ENCODE measurements around the gene ZFPM1. TPM values are rescaled to one million over a fixed set of nuclear protein-coding genes. Genes with fewer than 3 reads are reported as not detected.

The ZFPM1 gene
- total RNA-seq, 1 donor from 2014 or later, result 1.7 TPM

- no peak overlapping the region for H3K4me3 ChIP-seq
- H3K4me1 ChIP-seq, result no peaks in the 10 kb centered on the region
- no peaks in the 10 kb centered on the region for H3K27me3 ChIP-seq
- H3K36me3 ChIP-seq, result no peaks in the 10 kb centered on the region
- intact Hi-C loops (cut with DNase I), result no loop called here
- TF ChIP-seq POLR2AphosphoS5 (IDR thresholded peaks at IDR 0.05; ENCODE audit: insufficient read depth in 1 of 2, low read depth in 1 of 2) (no peak), CTCF (IDR thresholded peaks at IDR 0.05) (no peak), POLR2A (IDR thresholded peaks at IDR 0.05) (no peak)
- no peaks in the 10 kb centered on the region for H3K9me3 ChIP-seq
- H3K27ac ChIP-seq, result no peak overlapping the region
- no peak for DNase-seq (ENCODE audit: extremely low spot score in 2 of 2)
Observed at GRCh38 chr16:88503771-88504488, 50.9 kb downstream of the ZFPM1 start.

- H3K9me3 ChIP-seq, result no peaks in the 10 kb centered on the region
- H3K36me3 ChIP-seq, result no peaks in the 10 kb centered on the region
- H3K4me3 ChIP-seq, result no peak overlapping the region
- H3K27me3 ChIP-seq, result no peaks in the 10 kb centered on the region
- no peak overlapping the region for H3K27ac ChIP-seq
- intact Hi-C loops (cut with DNase I), result no loop called here
- H3K4me1 ChIP-seq, result peaks cover 3% of the 10 kb centered on the region
- TF ChIP-seq CTCF (IDR thresholded peaks at IDR 0.05), result no peak
- no peak for TF ChIP-seq POLR2A (IDR thresholded peaks at IDR 0.05)
- no peak for TF ChIP-seq POLR2AphosphoS5 (IDR thresholded peaks at IDR 0.05; ENCODE audit: insufficient read depth in 1 of 2, low read depth in 1 of 2)
- DNase-seq (ENCODE audit: extremely low spot score in 2 of 2), result no peak
Observed at GRCh38 chr16:88504489-88505404, 51.7 kb downstream of the ZFPM1 start.

GRCh38 chr16:88505405-88506082, 52.5 kb downstream of the ZFPM1 start:
- Histone ChIP-seq H3K9me3 (no peaks in the 10 kb centered on the region), H3K27ac (no peak overlapping the region), H3K27me3 (no peaks in the 10 kb centered on the region), H3K36me3 (no peaks in the 10 kb centered on the region), H3K4me1 (peaks cover 8% of the 10 kb centered on the region), H3K4me3 (no peak overlapping the region)
- intact Hi-C loops (cut with DNase I), result no loop called here
- no peak for DNase-seq (ENCODE audit: extremely low spot score in 2 of 2)
- TF ChIP-seq CTCF (IDR thresholded peaks at IDR 0.05), result no peak
- no peak for TF ChIP-seq POLR2AphosphoS5 (IDR thresholded peaks at IDR 0.05; ENCODE audit: insufficient read depth in 1 of 2, low read depth in 1 of 2)
- TF ChIP-seq POLR2A (IDR thresholded peaks at IDR 0.05), result no peak

- no peaks in the 10 kb centered on the region for H3K36me3 ChIP-seq
- H3K4me1 ChIP-seq, result peaks cover 8% of the 10 kb centered on the region
- no peaks in the 10 kb centered on the region for H3K9me3 ChIP-seq
- no peak for DNase-seq (ENCODE audit: extremely low spot score in 2 of 2)
- H3K27me3 ChIP-seq, result no peaks in the 10 kb centered on the region
- no peak overlapping the region for H3K27ac ChIP-seq
- intact Hi-C loops (cut with DNase I), result no loop called here
- H3K4me3 ChIP-seq, result no peak overlapping the region
- TF ChIP-seq POLR2A (IDR thresholded peaks at IDR 0.05), result no peak
- no peak for TF ChIP-seq POLR2AphosphoS5 (IDR thresholded peaks at IDR 0.05; ENCODE audit: insufficient read depth in 1 of 2, low read depth in 1 of 2)
- TF ChIP-seq CTCF (IDR thresholded peaks at IDR 0.05), result no peak
Observed at GRCh38 chr16:88506723-88507122, 53.6 kb downstream of the ZFPM1 start.
